ENCODE measurements around the gene LDLRAD3. TPM values are rescaled to one million over a fixed set of nuclear protein-coding genes. Genes with fewer than 3 reads are reported as not detected.

LDLRAD3 gene
- polyA plus RNA-seq, 3 donors = 7.3 to 14.1 (median 10.4) TPM

DNA sequence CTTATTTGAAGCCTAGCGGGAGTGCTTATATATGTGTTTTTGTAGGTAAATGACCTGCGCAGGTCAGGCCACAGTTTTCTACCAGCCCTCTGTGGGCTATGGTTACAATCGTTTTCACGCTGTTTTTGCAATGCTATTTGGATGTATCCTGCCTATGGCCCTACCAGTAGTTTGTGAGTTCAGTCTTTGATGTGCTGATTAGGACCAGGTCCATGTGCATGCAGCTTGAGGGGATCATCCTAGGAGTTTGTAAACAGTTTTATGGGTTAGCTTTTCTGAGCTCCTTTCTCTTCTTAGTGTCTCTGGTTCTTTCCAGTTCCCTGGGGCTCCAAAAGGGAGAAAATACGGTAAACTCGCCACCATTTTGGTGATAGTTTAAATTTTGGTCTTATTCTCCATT lies 142.5 kb downstream of the LDLRAD3 start:
- TF ChIP-seq, protein P1, sequence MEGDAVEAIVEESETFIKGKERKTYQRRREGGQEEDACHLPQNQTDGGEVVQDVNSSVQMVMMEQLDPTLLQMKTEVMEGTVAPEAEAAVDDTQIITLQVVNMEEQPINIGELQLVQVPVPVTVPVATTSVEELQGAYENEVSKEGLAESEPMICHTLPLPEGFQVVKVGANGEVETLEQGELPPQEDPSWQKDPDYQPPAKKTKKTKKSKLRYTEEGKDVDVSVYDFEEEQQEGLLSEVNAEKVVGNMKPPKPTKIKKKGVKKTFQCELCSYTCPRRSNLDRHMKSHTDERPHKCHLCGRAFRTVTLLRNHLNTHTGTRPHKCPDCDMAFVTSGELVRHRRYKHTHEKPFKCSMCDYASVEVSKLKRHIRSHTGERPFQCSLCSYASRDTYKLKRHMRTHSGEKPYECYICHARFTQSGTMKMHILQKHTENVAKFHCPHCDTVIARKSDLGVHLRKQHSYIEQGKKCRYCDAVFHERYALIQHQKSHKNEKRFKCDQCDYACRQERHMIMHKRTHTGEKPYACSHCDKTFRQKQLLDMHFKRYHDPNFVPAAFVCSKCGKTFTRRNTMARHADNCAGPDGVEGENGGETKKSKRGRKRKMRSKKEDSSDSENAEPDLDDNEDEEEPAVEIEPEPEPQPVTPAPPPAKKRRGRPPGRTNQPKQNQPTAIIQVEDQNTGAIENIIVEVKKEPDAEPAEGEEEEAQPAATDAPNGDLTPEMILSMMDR (IDR thresholded peaks at IDR 0.05) = no peak
- H3K79me2 ChIP-seq (ENCODE audit: insufficient read depth, low read length) = no peaks in the 10 kb centered on the region
- no peak overlapping the region for H3K4me3 ChIP-seq (replicated peaks in 1 of 3; ENCODE audit: low read depth in 2 of 3, low read length in 3 of 3)
- H3K27me3 ChIP-seq (ENCODE audit: control insufficient read depth in 2 of 2, insufficient read depth in 2 of 2, low read length in 2 of 2) = no peaks in the 10 kb centered on the region
- peaks cover 0 to 10% (median 5%) of the 10 kb centered on the region in 7 donors for H3K9me3 Mint-ChIP-seq
- peaks cover 50 to 62% of the 10 kb centered on the region in 2 donors for H3K36me3 Mint-ChIP-seq
- peaks cover 13 to 50% of the 10 kb centered on the region in 2 donors for H3K36me3 ChIP-seq (replicated peaks in 1 of 2; ENCODE audit: control insufficient read depth in 1 of 2, insufficient read depth in 2 of 2, low read length in 2 of 2)
- peaks cover 15% of the 10 kb centered on the region for H3K4me1 Mint-ChIP-seq
- H2AFZ ChIP-seq (ENCODE audit: insufficient read depth, low read depth, low read length, poor library complexity, severe bottlenecking) = no peak overlapping the region
- intact Hi-C loops (cut with micrococcal nuclease) = no loop called here
- H3K27ac ChIP-seq (ENCODE audit: low read depth in 1 of 2, low read length in 2 of 2) = no peak overlapping the region
- H4K20me1 ChIP-seq (ENCODE audit: insufficient read depth, low read length) = no peaks in the 10 kb centered on the region
- no peak overlapping the region for H3K4me3 Mint-ChIP-seq
- peaks cover 0 to 4% (median 3%) of the 10 kb centered on the region in 3 donors for H3K27me3 Mint-ChIP-seq (ENCODE audit: low read depth in 3 of 3)
- H3K4me1 ChIP-seq (ENCODE audit: control insufficient read depth in 1 of 2, insufficient read depth in 2 of 2, low read length in 2 of 2) = peaks cover 10 to 15% of the 10 kb centered on the region in 2 donors
- H3K4me2 ChIP-seq (replicated peaks; ENCODE audit: extremely low read depth, low read length, poor library complexity, severe bottlenecking) = no peak overlapping the region
- no peak overlapping the region for H3K27ac Mint-ChIP-seq
- no peak for DNase-seq
- 93% methylated on average over 4 of the region's 6 CpGs for WGBS (ENCODE audit: insufficient coverage)
- no peak overlapping the region for H3K9ac ChIP-seq (ENCODE audit: insufficient read depth, low read length, poor library complexity, severe bottlenecking)
- H3K9me3 ChIP-seq (replicated peaks in 1 of 2; ENCODE audit: control insufficient read depth in 1 of 2, insufficient read depth in 1 of 2, low read length in 2 of 2) = peaks cover 0 to 2% of the 10 kb centered on the region in 2 donors

DNA sequence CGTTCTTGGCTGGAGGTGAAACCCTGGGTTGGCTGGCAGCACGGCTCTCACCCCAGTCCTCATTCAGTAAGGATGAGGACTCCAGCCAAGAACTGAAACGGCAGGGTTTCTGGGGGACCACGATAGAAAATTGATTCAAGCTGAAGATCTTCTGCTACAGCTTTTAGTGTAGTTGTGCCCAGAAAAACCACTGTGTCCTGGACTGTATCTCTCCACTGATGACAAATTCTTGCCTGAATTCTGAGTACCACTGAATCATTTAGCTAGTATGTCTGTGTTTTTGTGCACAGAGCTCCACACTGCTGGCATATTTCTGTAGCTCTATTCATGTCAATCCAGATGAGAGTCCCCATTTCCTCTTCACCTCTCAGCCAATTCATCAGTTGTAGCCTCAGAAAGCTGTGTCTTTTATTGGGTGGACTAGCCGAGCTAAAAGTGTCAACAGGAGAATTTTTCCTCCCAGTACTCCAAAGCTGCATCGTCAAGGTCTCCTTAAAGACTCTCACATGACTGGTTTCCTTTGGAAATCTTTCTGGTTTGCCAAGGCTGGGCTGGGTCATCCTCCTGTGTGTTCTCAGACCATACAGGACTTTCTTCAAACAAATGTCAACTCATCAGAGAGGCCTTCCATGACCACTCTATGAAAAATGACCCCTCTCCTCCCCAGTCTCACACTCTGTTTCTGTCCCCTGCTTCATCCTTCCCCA lies 144.6 kb downstream of the LDLRAD3 start:
- Histone ChIP-seq H4K20me1 (ENCODE audit: insufficient read depth, low read length) (no peaks in the 10 kb centered on the region), H3K27me3 (ENCODE audit: control insufficient read depth in 2 of 2, insufficient read depth in 2 of 2, low read length in 2 of 2) (no peaks in the 10 kb centered on the region), H3K36me3 (replicated peaks in 1 of 2; ENCODE audit: control insufficient read depth in 1 of 2, insufficient read depth in 2 of 2, low read length in 2 of 2) (peaks cover 4 to 31% of the 10 kb centered on the region in 2 donors), H3K4me1 (ENCODE audit: control insufficient read depth in 1 of 2, insufficient read depth in 2 of 2, low read length in 2 of 2) (peaks cover 10 to 15% of the 10 kb centered on the region in 2 donors), H3K9me3 (replicated peaks in 1 of 2; ENCODE audit: control insufficient read depth in 1 of 2, insufficient read depth in 1 of 2, low read length in 2 of 2) (peaks cover 0 to 4% of the 10 kb centered on the region in 2 donors), H3K27ac (ENCODE audit: low read depth in 1 of 2, low read length in 2 of 2) (no peak overlapping the region), H3K4me3 (replicated peaks in 1 of 3; ENCODE audit: low read depth in 2 of 3, low read length in 3 of 3) (no peak overlapping the region), H3K4me2 (replicated peaks; ENCODE audit: extremely low read depth, low read length, poor library complexity, severe bottlenecking) (no peak overlapping the region), H2AFZ (ENCODE audit: insufficient read depth, low read depth, low read length, poor library complexity, severe bottlenecking) (no peak overlapping the region), H3K79me2 (ENCODE audit: insufficient read depth, low read length) (no peaks in the 10 kb centered on the region), H3K9ac (ENCODE audit: insufficient read depth, low read length, poor library complexity, severe bottlenecking) (no peak overlapping the region)
- intact Hi-C loops (cut with micrococcal nuclease) = no loop called here
- Mint-ChIP-seq H3K4me3 (no peak overlapping the region), H3K27ac (no peak overlapping the region), H3K4me1 (peaks cover 21% of the 10 kb centered on the region), H3K27me3 (ENCODE audit: low read depth in 3 of 3) (peaks cover 0 to 6% (median 4%) of the 10 kb centered on the region in 3 donors), H3K9me3 (peaks cover under 1 to 12% (median 6%) of the 10 kb centered on the region in 7 donors), H3K36me3 (peaks cover 43 to 54% of the 10 kb centered on the region in 2 donors)
- DNase-seq = no peak
- WGBS (ENCODE audit: insufficient coverage) = 94% methylated on average over 5 of the region's 6 CpGs
- TF ChIP-seq, protein P1 (IDR thresholded peaks at IDR 0.05) = no peak
